Neural cell (in vitro differentiated cells): ENCODE results near the gene ZNF668. TPM values are rescaled to one million over a fixed set of nuclear protein-coding genes. Genes with fewer than 3 reads are reported as not detected.

Source experiments
- H2AFZ ChIP-seq: fragments of 200-600, 300-800 bp; sonication (generic), shearing (Covaris generic); 2 replicates; pipeline ENCODE4 v1.6.0; 2014; ENCODE audit warnings: low read depth, mild to moderate bottlenecking, antibody characterized with exemption, low read length, moderate library complexity
- H3F3A ChIP-seq: fragments of 200-600 bp; shearing (Covaris generic); 2 replicates; pipeline ENCODE4 v1.6.1; 2016; ENCODE audit warnings: mild to moderate bottlenecking, moderate library complexity, mixed read lengths, antibody characterized with exemption, low read length; ENCODE audit not compliant: insufficient read depth, poor library complexity, severe bottlenecking
- H3K27ac ChIP-seq: fragments of 200-600, 300-800 bp; sonication (generic), shearing (Covaris generic); 2 replicates; pipeline ENCODE4 v1.5.1; 2014; ENCODE audit warnings: mild to moderate bottlenecking, low read length, moderate library complexity
- H3K27me3 ChIP-seq: fragments of 300-800, 200-600 bp; sonication (generic), shearing (Covaris generic); 2 replicates; pipeline ENCODE4 v1.6.0; 2014; ENCODE audit warnings: mild to moderate bottlenecking, low read depth, low read length, moderate library complexity; ENCODE audit not compliant: insufficient read depth
- H3K36me3 ChIP-seq: fragments of 300-800, 200-600 bp; sonication (generic), shearing (Covaris generic); 2 replicates; pipeline ENCODE4 v1.5.1; 2014; ENCODE audit warnings: mild to moderate bottlenecking, antibody characterized with exemption, low read length, moderate library complexity; ENCODE audit not compliant: insufficient read depth
- H3K4me2 ChIP-seq: fragments of 300-800, 200-600 bp; sonication (generic), shearing (Covaris generic); 2 replicates; pipeline ENCODE4 v1.6.0; 2014; ENCODE audit warnings: mild to moderate bottlenecking, low read length
- H3K4me3 ChIP-seq: fragments of 300-800, 200-600 bp; sonication (generic), shearing (Covaris generic); 2 replicates; pipeline ENCODE4 v1.5.1; 2014; ENCODE audit warnings: mild to moderate bottlenecking, low read length, moderate library complexity
- H3K79me2 ChIP-seq: fragments of 200-600 bp; shearing (Covaris generic); replicated peaks from 2 replicates; pipeline ENCODE4 v1.6.0; 2014; ENCODE audit warnings: mild to moderate bottlenecking, low read length, moderate library complexity; ENCODE audit not compliant: insufficient read depth
- H3K9ac ChIP-seq: fragments of 300-800, 200-600 bp; sonication (generic), shearing (Covaris generic); 2 replicates; pipeline ENCODE4 v1.6.1; 2016; ENCODE audit warnings: mild to moderate bottlenecking, low read length, mixed read lengths
- H3K9me2 ChIP-seq: fragments of 200-600 bp; shearing (Covaris generic); 2 replicates; pipeline ENCODE4 v1.6.1; 2016; ENCODE audit warnings: mild to moderate bottlenecking, low read length, mixed read lengths; ENCODE audit not compliant: insufficient read depth
- H3K9me3 ChIP-seq: fragments of 200-600, 300-800 bp; sonication (generic), shearing (Covaris generic); 2 replicates; pipeline ENCODE4 v1.6.1; 2016; ENCODE audit warnings: mild to moderate bottlenecking, mixed run types, low read length, moderate library complexity, mixed read lengths
- H4K20me1 ChIP-seq: fragments of 200-600 bp; shearing (Covaris generic); 2 replicates; pipeline ENCODE4 v1.6.1; 2016; ENCODE audit warnings: mild to moderate bottlenecking, mixed run types; ENCODE audit not compliant: insufficient read depth
- EP300 ChIP-seq: fragments of 450-650 bp; conservative IDR thresholded peaks from 2 replicates; pipeline ENCODE4 v1.6.1; 2014; ENCODE audit warnings: antibody characterized with exemption, mild to moderate bottlenecking, moderate library complexity; ENCODE audit not compliant: poor library complexity, severe bottlenecking
- EZH2 ChIP-seq: fragments of 200-600, 300-800 bp; shearing (Covaris generic), sonication (generic); IDR thresholded peaks from 2 replicates; pipeline ENCODE4 v1.6.1; 2014; ENCODE audit warnings: antibody characterized with exemption, low read length, borderline replicate concordance, mild to moderate bottlenecking; ENCODE audit not compliant: insufficient read depth, poor library complexity, severe bottlenecking
- MXI1 ChIP-seq: fragments of 450-650 bp; conservative IDR thresholded peaks from 2 replicates; pipeline ENCODE4 v1.6.1; 2014; ENCODE audit warnings: antibody characterized with exemption, mild to moderate bottlenecking; ENCODE audit not compliant: poor library complexity, severe bottlenecking
- POLR2AphosphoS5 ChIP-seq: IDR thresholded peaks from 2 replicates; pipeline ENCODE4 v1.6.1; 2012
- RAD21 ChIP-seq: fragments of 450-650 bp; conservative IDR thresholded peaks from 2 replicates; pipeline ENCODE4 v1.6.1; 2014; ENCODE audit warnings: antibody characterized with exemption, mild to moderate bottlenecking, moderate library complexity
- SMC3 ChIP-seq: fragments of 450-650 bp; conservative IDR thresholded peaks from 2 replicates; pipeline ENCODE4 v1.6.1; 2014; ENCODE audit warnings: antibody characterized with exemption, mild to moderate bottlenecking, moderate library complexity; ENCODE audit not compliant: poor library complexity
- TAF1 ChIP-seq: IDR thresholded peaks from 2 replicates; pipeline ENCODE4 v1.6.1; 2012; ENCODE audit warnings: low read depth
- polyA plus RNA-seq: library from polyadenylated mRNA; depleted of rRNA; stranded (reverse); fragments of >200 nt; gene quantifications from 2 replicates; pipeline ENCODE4 v1.2.3, GENCODE V29; 2014
- TF ChIP-seq, protein P1 (sequence below): fragments of 450-650 bp; IDR thresholded peaks from 2 replicates; pipeline ENCODE4 v1.5.1; 2014; ENCODE audit warnings: antibody characterized with exemption, mild to moderate bottlenecking, moderate library complexity; ENCODE audit not compliant: poor library complexity, severe bottlenecking
- TF ChIP-seq, protein P2 (sequence below): IDR thresholded peaks from 2 replicates; pipeline ENCODE4 v1.6.1; 2012; ENCODE audit warnings: borderline replicate concordance

Gene ZNF668
- polyA plus RNA-seq, 1 donor from 2014 or later: 17.8 TPM

DNA sequence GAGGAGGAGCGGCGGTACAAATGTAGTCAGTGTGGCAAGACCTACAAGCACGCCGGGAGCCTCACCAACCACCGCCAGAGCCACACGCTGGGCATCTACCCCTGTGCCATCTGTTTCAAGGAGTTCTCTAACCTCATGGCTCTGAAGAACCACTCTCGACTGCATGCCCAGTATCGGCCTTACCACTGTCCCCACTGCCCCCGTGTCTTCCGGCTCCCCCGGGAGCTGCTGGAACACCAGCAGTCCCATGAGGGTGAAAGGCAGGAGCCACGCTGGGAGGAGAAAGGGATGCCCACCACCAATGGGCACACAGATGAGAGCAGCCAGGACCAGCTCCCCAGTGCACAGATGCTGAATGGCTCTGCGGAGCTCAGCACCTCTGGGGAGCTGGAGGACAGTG is 3.0 kb upstream of the ZNF668 start:
- no peaks in the 10 kb centered on the region for H4K20me1 ChIP-seq
- no peak overlapping the region for H3K9ac ChIP-seq
- H2AFZ ChIP-seq: no peak overlapping the region
- no peaks in the 10 kb centered on the region for H3F3A ChIP-seq
- peaks cover 6% of the 10 kb centered on the region for H3K36me3 ChIP-seq
- no peak overlapping the region for H3K4me2 ChIP-seq
- no peaks in the 10 kb centered on the region for H3K9me3 ChIP-seq
- H3K4me3 ChIP-seq: no peak overlapping the region
- H3K27me3 ChIP-seq: no peaks in the 10 kb centered on the region
- no peaks in the 10 kb centered on the region for H3K9me2 ChIP-seq
- H3K27ac ChIP-seq: no peak overlapping the region
- H3K79me2 ChIP-seq: peaks cover 30% of the 10 kb centered on the region
- TF ChIP-seq, protein P1, sequence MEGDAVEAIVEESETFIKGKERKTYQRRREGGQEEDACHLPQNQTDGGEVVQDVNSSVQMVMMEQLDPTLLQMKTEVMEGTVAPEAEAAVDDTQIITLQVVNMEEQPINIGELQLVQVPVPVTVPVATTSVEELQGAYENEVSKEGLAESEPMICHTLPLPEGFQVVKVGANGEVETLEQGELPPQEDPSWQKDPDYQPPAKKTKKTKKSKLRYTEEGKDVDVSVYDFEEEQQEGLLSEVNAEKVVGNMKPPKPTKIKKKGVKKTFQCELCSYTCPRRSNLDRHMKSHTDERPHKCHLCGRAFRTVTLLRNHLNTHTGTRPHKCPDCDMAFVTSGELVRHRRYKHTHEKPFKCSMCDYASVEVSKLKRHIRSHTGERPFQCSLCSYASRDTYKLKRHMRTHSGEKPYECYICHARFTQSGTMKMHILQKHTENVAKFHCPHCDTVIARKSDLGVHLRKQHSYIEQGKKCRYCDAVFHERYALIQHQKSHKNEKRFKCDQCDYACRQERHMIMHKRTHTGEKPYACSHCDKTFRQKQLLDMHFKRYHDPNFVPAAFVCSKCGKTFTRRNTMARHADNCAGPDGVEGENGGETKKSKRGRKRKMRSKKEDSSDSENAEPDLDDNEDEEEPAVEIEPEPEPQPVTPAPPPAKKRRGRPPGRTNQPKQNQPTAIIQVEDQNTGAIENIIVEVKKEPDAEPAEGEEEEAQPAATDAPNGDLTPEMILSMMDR: no peak
- TF ChIP-seq MXI1 (no peak), TAF1 (no peak), SMC3 (no peak), EP300 (no peak), POLR2AphosphoS5 (no peak), EZH2 (no peak), RAD21 (no peak)
- TF ChIP-seq, protein P2, sequence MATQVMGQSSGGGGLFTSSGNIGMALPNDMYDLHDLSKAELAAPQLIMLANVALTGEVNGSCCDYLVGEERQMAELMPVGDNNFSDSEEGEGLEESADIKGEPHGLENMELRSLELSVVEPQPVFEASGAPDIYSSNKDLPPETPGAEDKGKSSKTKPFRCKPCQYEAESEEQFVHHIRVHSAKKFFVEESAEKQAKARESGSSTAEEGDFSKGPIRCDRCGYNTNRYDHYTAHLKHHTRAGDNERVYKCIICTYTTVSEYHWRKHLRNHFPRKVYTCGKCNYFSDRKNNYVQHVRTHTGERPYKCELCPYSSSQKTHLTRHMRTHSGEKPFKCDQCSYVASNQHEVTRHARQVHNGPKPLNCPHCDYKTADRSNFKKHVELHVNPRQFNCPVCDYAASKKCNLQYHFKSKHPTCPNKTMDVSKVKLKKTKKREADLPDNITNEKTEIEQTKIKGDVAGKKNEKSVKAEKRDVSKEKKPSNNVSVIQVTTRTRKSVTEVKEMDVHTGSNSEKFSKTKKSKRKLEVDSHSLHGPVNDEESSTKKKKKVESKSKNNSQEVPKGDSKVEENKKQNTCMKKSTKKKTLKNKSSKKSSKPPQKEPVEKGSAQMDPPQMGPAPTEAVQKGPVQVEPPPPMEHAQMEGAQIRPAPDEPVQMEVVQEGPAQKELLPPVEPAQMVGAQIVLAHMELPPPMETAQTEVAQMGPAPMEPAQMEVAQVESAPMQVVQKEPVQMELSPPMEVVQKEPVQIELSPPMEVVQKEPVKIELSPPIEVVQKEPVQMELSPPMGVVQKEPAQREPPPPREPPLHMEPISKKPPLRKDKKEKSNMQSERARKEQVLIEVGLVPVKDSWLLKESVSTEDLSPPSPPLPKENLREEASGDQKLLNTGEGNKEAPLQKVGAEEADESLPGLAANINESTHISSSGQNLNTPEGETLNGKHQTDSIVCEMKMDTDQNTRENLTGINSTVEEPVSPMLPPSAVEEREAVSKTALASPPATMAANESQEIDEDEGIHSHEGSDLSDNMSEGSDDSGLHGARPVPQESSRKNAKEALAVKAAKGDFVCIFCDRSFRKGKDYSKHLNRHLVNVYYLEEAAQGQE: no peak

DNA sequence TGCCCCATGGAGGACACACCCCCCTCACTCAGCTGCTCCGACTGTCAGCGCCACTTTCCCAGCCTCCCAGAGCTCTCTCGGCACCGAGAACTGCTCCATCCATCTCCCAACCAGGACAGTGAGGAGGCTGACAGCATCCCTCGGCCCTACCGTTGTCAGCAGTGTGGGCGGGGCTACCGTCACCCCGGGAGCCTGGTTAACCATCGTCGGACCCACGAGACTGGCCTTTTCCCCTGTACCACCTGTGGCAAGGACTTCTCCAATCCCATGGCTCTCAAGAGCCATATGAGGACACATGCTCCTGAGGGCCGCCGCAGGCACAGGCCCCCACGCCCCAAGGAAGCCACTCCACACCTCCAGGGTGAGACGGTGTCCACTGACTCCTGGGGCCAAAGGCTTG is 2.3 kb upstream of the ZNF668 start:
- Histone ChIP-seq H3K79me2 (peaks cover 37% of the 10 kb centered on the region), H3K9ac (no peak overlapping the region), H4K20me1 (no peaks in the 10 kb centered on the region), H3K27me3 (no peaks in the 10 kb centered on the region), H3K9me3 (no peaks in the 10 kb centered on the region), H3F3A (no peaks in the 10 kb centered on the region), H3K4me3 (no peak overlapping the region), H3K27ac (no peak overlapping the region), H3K36me3 (peaks cover 6% of the 10 kb centered on the region), H2AFZ (no peak overlapping the region), H3K9me2 (no peaks in the 10 kb centered on the region), H3K4me2 (no peak overlapping the region)
- TF ChIP-seq MXI1 (no peak), RAD21 (no peak), POLR2AphosphoS5 (no peak), EP300 (no peak), SMC3 (no peak), TAF1 (no peak), EZH2 (no peak)
- TF ChIP-seq, protein P1: no peak
- TF ChIP-seq, protein P2: no peak
